IPS-18a (cell line): Measurements from ENCODE around the gene ASPSCR1.
A peak's percentile ranks its signal among the peaks of the same experiment; 100 is the strongest.

Source experiments
- H3K27ac ChIP-seq: one replicate; pipeline ENCODE4 v1.5.1; 2013; ENCODE audit warnings: low read length
- H3K27me3 ChIP-seq: one replicate; pipeline ENCODE4 v1.6.1; 2013; ENCODE audit warnings: mild to moderate bottlenecking, low read length; ENCODE audit not compliant: control insufficient read depth, insufficient read depth
- H3K36me3 ChIP-seq: one replicate; pipeline ENCODE4 v1.6.1; 2013; ENCODE audit warnings: low read depth, low read length; ENCODE audit not compliant: control insufficient read depth
- H3K4me1 ChIP-seq: one replicate; pipeline ENCODE4 v1.6.1; 2013; ENCODE audit warnings: low read depth, low read length; ENCODE audit not compliant: control insufficient read depth
- H3K4me3 ChIP-seq: one replicate; pipeline ENCODE4 v1.5.1; 2013; ENCODE audit warnings: low read length
- H3K9ac ChIP-seq: one replicate; pipeline ENCODE4 v1.6.1; 2013; ENCODE audit warnings: mild to moderate bottlenecking, low read length, moderate library complexity
- H3K9me3 ChIP-seq: one replicate; pipeline ENCODE4 v1.6.1; 2013; ENCODE audit warnings: low read depth, low read length; ENCODE audit not compliant: control insufficient read depth

The ASPSCR1 gene

GRCh38 chr17:81934098-81934757, 43.2 kb upstream of the ASPSCR1 start:
- H3K9me3 ChIP-seq = no peaks in the 10 kb centered on the region
- peaks cover 11% of the 10 kb centered on the region for H3K27me3 ChIP-seq
- H3K4me3 ChIP-seq = no peak overlapping the region
- no peak overlapping the region for H3K27ac ChIP-seq
- peaks cover 3% of the 10 kb centered on the region for H3K36me3 ChIP-seq
- H3K9ac ChIP-seq = no peak overlapping the region
- no peaks in the 10 kb centered on the region for H3K4me1 ChIP-seq

- Histone ChIP-seq H3K27me3 (peaks cover 7% of the 10 kb centered on the region), H3K9ac (no peak overlapping the region), H3K4me1 (no peaks in the 10 kb centered on the region), H3K9me3 (no peaks in the 10 kb centered on the region), H3K4me3 (no peak overlapping the region), H3K36me3 (peaks cover 3% of the 10 kb centered on the region), H3K27ac (no peak overlapping the region)
These were observed 42.4 kb upstream of the ASPSCR1 start for GRCh38 chr17:81934850-81935708.

- no peaks in the 10 kb centered on the region for H3K9me3 ChIP-seq
- H3K4me1 ChIP-seq = no peaks in the 10 kb centered on the region
- peaks cover 7% of the 10 kb centered on the region for H3K27me3 ChIP-seq
- H3K4me3 ChIP-seq = no peak overlapping the region
- H3K9ac ChIP-seq = no peak overlapping the region
- H3K27ac ChIP-seq = no peak overlapping the region
- H3K36me3 ChIP-seq = peaks cover 3% of the 10 kb centered on the region
These were observed 41.7 kb upstream of the ASPSCR1 start for GRCh38 chr17:81935709-81936084.

GRCh38 chr17:81939218-81939617, 38.2 kb upstream of the ASPSCR1 start:
- H3K4me1 ChIP-seq = peaks cover 9% of the 10 kb centered on the region
- no peaks in the 10 kb centered on the region for H3K9me3 ChIP-seq
- no peak overlapping the region for H3K27ac ChIP-seq
- H3K27me3 ChIP-seq = peaks cover 7% of the 10 kb centered on the region
- H3K9ac ChIP-seq = no peak overlapping the region
- H3K4me3 ChIP-seq = no peak overlapping the region
- H3K36me3 ChIP-seq = no peaks in the 10 kb centered on the region

- Histone ChIP-seq H3K27me3 (peaks cover 12% of the 10 kb centered on the region), H3K9ac (no peak overlapping the region), H3K9me3 (no peaks in the 10 kb centered on the region), H3K4me3 (no peak overlapping the region), H3K36me3 (no peaks in the 10 kb centered on the region), H3K27ac (no peak overlapping the region), H3K4me1 (peaks cover 9% of the 10 kb centered on the region)
These were observed 37.5 kb upstream of the ASPSCR1 start for GRCh38 chr17:81939881-81940385.

GRCh38 chr17:81940538-81941483, 36.6 kb upstream of the ASPSCR1 start:
- no peaks in the 10 kb centered on the region for H3K36me3 ChIP-seq
- peaks cover 12% of the 10 kb centered on the region for H3K27me3 ChIP-seq
- no peak overlapping the region for H3K27ac ChIP-seq
- no peaks in the 10 kb centered on the region for H3K9me3 ChIP-seq
- H3K4me1 ChIP-seq = peaks cover 9% of the 10 kb centered on the region
- no peak overlapping the region for H3K9ac ChIP-seq
- no peak overlapping the region for H3K4me3 ChIP-seq

- Histone ChIP-seq H3K9me3 (no peaks in the 10 kb centered on the region), H3K27me3 (peaks cover 12% of the 10 kb centered on the region), H3K4me1 (peaks cover 9% of the 10 kb centered on the region), H3K4me3 (peak overlapping the region; percentile 33), H3K36me3 (no peaks in the 10 kb centered on the region), H3K9ac (no peak overlapping the region), H3K27ac (no peak overlapping the region)
These were observed 35.8 kb upstream of the ASPSCR1 start for GRCh38 chr17:81941484-81942166.

GRCh38 chr17:81942167-81942553, 35.3 kb upstream of the ASPSCR1 start:
- Histone ChIP-seq H3K27ac (no peak overlapping the region), H3K4me1 (peaks cover 9% of the 10 kb centered on the region), H3K36me3 (no peaks in the 10 kb centered on the region), H3K4me3 (peak overlapping the region; percentile 33), H3K27me3 (peaks cover 12% of the 10 kb centered on the region), H3K9ac (no peak overlapping the region), H3K9me3 (no peaks in the 10 kb centered on the region)

- Histone ChIP-seq H3K4me3 (no peak overlapping the region), H3K4me1 (peaks cover 9% of the 10 kb centered on the region), H3K27ac (no peak overlapping the region), H3K27me3 (peaks cover 5% of the 10 kb centered on the region), H3K9me3 (no peaks in the 10 kb centered on the region), H3K9ac (no peak overlapping the region), H3K36me3 (no peaks in the 10 kb centered on the region)
These were observed 32.6 kb upstream of the ASPSCR1 start for GRCh38 chr17:81944858-81945257.

- no peak within 1 kb of the TSS for H3K9ac ChIP-seq
- H3K36me3 ChIP-seq = no peaks in the 10 kb centered on the region
- peaks cover 5% of the 10 kb centered on the region for H3K27me3 ChIP-seq
- H3K9me3 ChIP-seq = no peaks in the 10 kb centered on the region
- H3K4me3 ChIP-seq = no peak within 1 kb of the TSS
- H3K4me1 ChIP-seq = peaks cover 2% of the 10 kb centered on the region
- H3K27ac ChIP-seq = no peak within 1 kb of the TSS
These were observed 30.2 kb upstream of the ASPSCR1 start, which contains the start of gene MYADML2 for GRCh38 chr17:81947189-81947588. Gene MYADML2, minus strand, starts transcription at chr17:81947233. Its CDS starts 5,492 bp downstream, at chr17:81941741.
